DMS153 treated with DMSO at 0.1 percent for 48 hours (cell line): ENCODE measurements around the gene EXPH5.

Experiments
- DNase-seq: peaks from one replicate; lab custom pipeline; 2025; ENCODE audit not compliant: unreplicated experiment; lab: John Stamatoyannopoulos, UW

EXPH5 gene

GRCh38 chr11:108568195-108568858 lies 25.2 kb downstream of the EXPH5 start:
- no peak for DNase-seq

- no peak for DNase-seq
Measured at GRCh38 chr11:108565653-108566052, 27.9 kb downstream of the EXPH5 start.

- DNase-seq: no peak
Measured at GRCh38 chr11:108562746-108563581, 30.6 kb downstream of the EXPH5 start.

GRCh38 chr11:108561535-108561991 lies 32.0 kb downstream of the EXPH5 start:
- no peak for DNase-seq

- no peak for DNase-seq
Measured at GRCh38 chr11:108559904-108560303, 33.7 kb downstream of the EXPH5 start.

GRCh38 chr11:108559340-108559739 lies 34.2 kb downstream of the EXPH5 start:
- no peak for DNase-seq

- DNase-seq: no peak
Measured at GRCh38 chr11:108558222-108558621, 35.3 kb downstream of the EXPH5 start.

GRCh38 chr11:108556019-108556418 lies 37.5 kb downstream of the EXPH5 start:
- DNase-seq: no peak

- DNase-seq: no peak
Measured at GRCh38 chr11:108551651-108552462, 41.7 kb downstream of the EXPH5 start.

- DNase-seq: no peak
Measured at GRCh38 chr11:108549319-108549885, 44.2 kb downstream of the EXPH5 start.

- DNase-seq: no peak
Measured at GRCh38 chr11:108545909-108546501, 47.6 kb downstream of the EXPH5 start.

GRCh38 chr11:108543316-108543964 lies 50.1 kb downstream of the EXPH5 start:
- no peak for DNase-seq

- DNase-seq: no peak
Measured at GRCh38 chr11:108541531-108541930, 52.0 kb downstream of the EXPH5 start.

- DNase-seq: no peak
Measured at GRCh38 chr11:108538502-108538901, 55.1 kb downstream of the EXPH5 start.

GRCh38 chr11:108538022-108538424 lies 55.5 kb downstream of the EXPH5 start:
- DNase-seq: peak; percentile 10

- DNase-seq: no peak
Measured at GRCh38 chr11:108536783-108537182, 56.8 kb downstream of the EXPH5 start.

- DNase-seq: no peak
Measured at GRCh38 chr11:108535384-108535955, 58.1 kb downstream of the EXPH5 start.

- no peak for DNase-seq
Measured at GRCh38 chr11:108534274-108534882, 59.2 kb downstream of the EXPH5 start.

GRCh38 chr11:108530426-108530825 lies 63.1 kb downstream of the EXPH5 start:
- DNase-seq: no peak
